ENCODE measurements around the gene CALY. TPM values are rescaled to one million over a fixed set of nuclear protein-coding genes. Genes with fewer than 3 reads are reported as not detected.

Gene CALY
- total RNA-seq, 2 experiments from 2014 or later: not detected

Other genes with a start within 250 kb of the CALY start
- gene ADGRA1, start 249.0 kb downstream of the CALY start, total RNA-seq: not detected
- under 1 TPM; 0.17 to 0.25 TPM for gene KNDC1, start 176.7 kb downstream of the CALY start, total RNA-seq
- gene UTF1, start 106.7 kb downstream of the CALY start, total RNA-seq: not detected
- not detected for gene VENTX, start 99.0 kb downstream of the CALY start, total RNA-seq
- 10 to 100 TPM; 68.5 to 70.1 TPM for gene ADAM8, start 60.0 kb downstream of the CALY start, total RNA-seq
- 10 to 100 TPM; 59.3 to 69.1 TPM for gene TUBGCP2, start 28.0 kb downstream of the CALY start, total RNA-seq
- 10 to 100 TPM; 80.8 to 82.5 TPM for gene ZNF511, start 28.0 kb downstream of the CALY start, total RNA-seq
- gene PRAP1, start 10.5 kb upstream of the CALY start, total RNA-seq: not detected
- gene FUOM, start 21.1 kb upstream of the CALY start, total RNA-seq: 10 to 100 TPM; 31.2 to 33.7 TPM
- 10 to 100 TPM; 69.6 to 73.5 TPM for gene ECHS1, start 36.5 kb upstream of the CALY start, total RNA-seq
- 1 to 10 TPM; 5.2 to 5.6 TPM for gene PAOX, start 42.4 kb upstream of the CALY start, total RNA-seq
- gene MTG1, start 57.3 kb upstream of the CALY start, total RNA-seq: 10 to 100 TPM; 54.2 to 54.7 TPM
- not detected for gene SPRN, start 87.7 kb upstream of the CALY start, total RNA-seq
- gene SCART1, start 117.0 kb upstream of the CALY start, total RNA-seq: 1 to 10 TPM in 1 of 2 experiments, under 1 TPM in 1; 0.93 to 1.3 TPM
- under 1 TPM in 1 of 2 experiments, not detected in 1; 0.44 TPM for gene CYP2E1, start 190.5 kb upstream of the CALY start, total RNA-seq
- 1 to 10 TPM; 1.3 to 1.7 TPM for gene SYCE1, start 228.7 kb upstream of the CALY start, total RNA-seq